Measurements from ENCODE around the gene COL5A1.

The COL5A1 gene

DNA sequence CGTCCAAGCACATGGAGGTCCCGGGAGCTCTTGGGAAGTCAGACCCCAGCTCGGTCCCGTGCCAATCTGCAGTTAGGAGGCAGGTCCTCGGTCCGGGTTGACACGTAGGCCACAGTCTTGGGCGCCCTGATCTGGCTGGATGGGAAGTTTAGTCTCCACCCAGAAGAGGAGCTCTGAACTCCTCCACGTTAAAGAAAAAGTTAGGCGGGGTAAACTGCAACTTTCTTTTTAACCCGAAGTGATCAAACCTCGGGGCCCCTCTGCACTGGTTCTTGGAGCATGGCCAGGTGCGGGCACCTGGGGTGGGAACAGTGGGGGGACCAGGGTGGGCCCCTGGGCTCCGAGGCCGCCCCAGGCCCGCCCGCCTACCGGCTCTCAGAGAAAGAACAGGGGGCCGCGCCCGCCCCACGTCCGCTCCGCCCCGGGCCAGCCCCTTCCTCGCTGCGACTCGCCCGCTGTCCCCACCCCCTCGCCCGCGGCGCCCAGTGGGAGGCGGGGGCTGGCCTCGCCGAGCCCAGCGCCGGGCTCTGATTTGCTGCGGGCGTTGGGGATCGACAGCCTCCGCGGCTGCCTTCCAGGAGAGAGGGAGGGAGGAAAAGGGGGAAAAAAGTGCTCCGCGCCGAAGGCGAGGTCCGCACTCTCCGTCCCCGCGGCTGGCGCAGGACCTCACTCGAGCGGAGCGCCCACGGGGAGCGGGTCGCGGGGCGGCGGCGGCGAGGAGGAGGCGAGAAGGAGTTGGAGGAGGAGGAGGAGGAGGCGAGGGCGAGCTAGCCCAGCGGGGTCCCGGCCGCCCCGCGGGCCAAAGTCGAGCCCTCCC lies at the start of gene COL5A1:
Gene COL5A1 (plus strand): TSS at position 631 of the 817 bp plus-strand sequence. CDS start 385 bp downstream, outside the sequence.
- no peak for DNase-seq

DNA sequence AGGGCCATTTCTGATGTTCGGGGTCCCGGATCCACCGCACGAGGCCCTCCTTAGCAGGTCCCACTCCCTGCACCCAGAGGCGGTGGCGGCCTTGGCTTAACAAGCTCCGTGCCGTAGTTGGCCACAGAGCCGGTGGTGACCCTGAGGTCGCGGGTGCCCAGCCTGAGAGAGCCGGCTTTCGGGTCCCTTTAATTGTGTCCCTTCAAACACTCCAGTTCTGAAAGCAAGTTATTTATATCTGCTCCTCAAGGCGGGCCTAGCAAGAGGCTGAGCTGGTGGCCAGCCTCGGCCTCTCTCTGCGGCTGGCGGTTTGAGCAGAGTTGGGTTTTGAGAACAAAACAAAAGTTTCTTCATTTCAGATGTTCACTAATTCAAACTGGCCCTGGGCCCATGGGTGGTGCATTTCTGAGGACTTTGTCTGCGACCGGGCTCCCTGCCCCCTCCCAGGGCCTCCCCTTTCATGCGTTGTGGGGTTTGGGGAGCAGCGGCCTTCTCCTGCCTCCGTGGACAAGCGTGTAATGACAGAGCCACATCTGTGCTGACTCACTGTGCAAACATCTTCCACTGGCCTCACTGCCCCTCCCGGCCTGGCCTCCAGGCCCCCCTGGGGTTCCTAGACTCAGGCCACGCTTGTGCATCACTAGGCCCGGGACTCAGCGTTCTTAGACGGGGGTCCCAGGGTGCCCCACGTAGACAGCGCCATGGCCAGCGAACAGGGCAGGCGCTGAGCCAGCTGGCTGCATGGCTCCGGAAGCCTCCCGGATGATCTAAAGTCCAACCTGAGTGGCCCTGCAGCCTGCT lies 49.4 kb upstream of the COL5A1 start:
- DNase-seq = no peak

DNA sequence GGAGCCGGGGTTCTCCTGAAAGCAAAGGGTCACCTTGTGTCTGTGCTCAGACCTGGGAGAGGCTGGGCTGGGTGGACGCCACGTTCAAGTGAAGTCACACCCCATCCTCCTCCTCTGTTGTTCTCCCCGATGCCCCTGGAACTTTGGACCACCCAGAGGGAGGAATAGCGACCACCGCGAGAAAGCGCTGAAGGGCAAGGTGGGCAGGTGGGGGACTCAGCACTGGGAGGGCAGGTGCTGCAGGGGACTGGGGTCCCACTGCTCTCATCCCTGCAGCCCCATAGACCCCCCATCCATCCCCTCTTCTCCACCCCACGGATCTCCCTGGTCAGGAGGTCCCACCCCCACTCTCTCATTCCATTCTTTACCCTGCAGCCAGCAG lies 48.8 kb upstream of the COL5A1 start:
- DNase-seq = no peak

DNA sequence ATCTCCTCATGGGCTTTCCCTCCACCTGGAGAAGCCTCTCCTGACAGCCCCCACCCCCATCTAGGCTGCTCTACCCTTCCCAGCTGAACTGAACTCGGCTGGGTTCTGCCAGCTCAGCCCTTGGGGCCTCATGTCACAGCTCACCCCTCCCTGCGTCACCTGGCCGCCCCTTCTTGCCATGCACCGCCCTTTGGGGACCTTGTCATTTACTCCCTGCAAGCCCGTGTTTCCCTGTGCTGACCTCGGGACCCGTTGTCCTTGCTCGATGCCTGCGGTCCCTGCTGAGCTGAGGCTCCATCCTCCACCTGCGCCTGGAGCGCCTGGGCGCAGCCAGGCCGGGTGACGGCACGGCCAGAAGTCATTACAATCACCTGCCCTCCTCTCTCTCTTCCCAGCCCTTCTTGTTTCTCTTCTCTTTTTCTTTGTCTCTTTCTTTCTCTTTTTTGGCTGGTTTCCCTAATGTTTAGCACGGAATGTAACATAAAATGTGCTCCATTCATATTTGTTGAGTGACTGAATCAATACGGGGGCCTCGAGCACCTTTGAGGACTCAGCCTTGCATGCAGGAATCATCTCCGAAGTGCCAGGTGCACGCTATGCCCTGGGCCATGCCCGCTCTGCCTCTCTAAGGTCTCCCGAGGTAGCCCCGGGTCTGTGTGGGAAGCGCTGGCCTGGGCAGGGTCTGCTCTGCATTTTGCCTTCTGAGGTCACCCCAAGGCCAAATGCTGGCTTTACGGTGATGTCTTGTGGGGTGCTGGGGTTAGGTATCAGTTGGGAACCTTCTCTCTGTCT lies 48.1 kb upstream of the COL5A1 start:
- DNase-seq = no peak

DNA sequence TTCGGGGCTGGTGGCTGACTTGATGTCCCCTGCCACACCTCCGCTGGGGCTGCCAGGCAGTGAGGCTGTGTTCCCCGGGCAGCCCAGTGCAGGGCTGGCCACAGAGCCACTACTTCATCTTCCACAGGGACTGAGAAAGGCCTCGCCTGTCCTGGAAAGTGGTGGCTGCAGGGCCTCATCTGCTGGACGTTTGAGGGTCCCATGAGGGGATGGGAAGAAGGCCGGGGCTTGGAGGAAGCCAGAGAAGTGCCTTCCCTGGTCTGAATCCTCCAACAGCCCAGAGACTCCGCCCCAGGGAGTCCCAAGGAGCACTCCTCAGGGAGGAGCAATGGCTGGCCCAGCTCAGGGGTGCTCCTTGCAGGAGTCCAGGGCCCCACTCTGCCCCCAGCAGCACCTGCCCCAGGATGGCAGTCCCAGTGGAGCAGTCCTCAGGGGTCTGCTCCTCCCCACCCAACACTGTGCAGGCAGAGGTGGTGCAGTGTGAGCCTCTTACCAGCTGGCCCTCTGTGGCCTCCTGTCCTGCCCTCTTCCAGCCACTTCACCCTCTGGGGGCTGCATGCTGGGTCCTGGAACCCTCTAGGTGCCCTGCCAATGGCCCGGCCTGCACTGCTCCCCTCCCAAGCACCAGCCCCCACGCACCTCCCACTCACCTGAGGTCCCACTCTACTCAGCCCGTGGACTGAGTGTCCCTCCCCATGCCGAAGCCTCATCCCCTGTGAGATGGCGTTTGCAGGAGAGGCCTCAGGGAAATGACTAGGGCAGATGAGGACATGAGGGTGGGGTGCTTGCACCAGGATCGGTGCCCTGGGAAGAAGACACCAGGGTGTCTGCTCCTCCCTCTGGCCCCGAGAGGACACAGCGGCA lies 47.3 kb upstream of the COL5A1 start:
- no peak for DNase-seq

DNA sequence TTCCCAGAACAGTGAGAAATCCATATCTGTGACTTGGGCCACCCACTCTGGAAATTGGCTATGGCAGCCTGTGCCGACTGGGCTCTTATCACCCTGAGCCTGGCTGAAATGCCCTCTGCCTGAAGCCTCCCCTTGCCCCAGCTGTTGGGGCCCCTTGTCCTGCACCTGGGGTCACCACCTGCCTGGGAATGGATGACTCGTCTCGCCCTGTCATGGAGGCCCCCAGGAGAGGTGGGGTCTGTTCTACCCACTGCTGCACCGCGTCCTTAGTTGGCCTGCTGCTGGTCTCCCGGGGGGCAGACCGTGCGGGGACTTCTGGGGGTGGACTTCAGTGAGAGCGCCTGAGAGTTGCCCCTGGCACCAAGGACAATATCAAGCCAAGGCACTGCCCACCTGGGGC lies 46.6 kb upstream of the COL5A1 start:
- DNase-seq = no peak

DNA sequence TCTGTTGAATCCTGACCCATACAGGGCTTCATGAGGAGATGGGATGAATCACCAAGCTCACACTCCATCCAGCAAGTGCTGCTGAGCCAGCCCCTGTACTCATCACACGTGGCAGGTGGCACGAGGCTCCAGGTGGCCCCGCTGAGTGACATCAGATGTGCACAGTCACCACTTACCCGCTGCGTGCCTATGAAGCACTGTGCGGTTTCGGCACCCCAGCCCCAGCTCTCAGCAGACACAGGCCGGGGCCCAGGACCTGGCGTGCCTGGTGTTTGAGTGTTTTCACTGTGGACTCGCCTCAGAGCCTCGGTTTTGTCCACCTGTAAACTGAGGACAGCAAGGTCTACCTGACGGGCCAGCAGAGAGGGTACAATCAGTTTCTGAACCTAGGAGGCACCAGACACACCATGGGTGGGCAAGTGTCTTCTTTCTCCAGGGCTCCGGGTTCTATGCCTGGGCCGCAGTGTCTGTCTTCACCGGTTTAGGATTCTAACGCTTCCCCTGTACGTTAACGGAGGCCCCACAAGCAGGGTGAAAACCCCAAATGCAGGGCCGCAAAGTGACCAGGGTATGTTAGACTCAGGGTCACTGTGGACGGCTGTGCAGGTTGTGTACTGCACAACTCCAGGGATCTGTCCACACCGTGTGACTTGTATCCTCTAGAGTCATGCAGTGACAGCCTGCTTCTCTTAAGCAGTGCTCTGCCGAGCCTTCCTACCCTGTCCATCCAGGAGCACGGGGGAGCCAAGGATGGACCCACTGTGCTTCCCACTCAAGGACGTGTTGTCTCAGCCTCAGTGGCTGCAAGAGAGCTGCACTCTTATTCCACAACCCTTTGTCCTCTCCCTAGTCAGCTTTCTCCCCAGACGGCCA lies 44.3 kb upstream of the COL5A1 start:
- no peak for DNase-seq

DNA sequence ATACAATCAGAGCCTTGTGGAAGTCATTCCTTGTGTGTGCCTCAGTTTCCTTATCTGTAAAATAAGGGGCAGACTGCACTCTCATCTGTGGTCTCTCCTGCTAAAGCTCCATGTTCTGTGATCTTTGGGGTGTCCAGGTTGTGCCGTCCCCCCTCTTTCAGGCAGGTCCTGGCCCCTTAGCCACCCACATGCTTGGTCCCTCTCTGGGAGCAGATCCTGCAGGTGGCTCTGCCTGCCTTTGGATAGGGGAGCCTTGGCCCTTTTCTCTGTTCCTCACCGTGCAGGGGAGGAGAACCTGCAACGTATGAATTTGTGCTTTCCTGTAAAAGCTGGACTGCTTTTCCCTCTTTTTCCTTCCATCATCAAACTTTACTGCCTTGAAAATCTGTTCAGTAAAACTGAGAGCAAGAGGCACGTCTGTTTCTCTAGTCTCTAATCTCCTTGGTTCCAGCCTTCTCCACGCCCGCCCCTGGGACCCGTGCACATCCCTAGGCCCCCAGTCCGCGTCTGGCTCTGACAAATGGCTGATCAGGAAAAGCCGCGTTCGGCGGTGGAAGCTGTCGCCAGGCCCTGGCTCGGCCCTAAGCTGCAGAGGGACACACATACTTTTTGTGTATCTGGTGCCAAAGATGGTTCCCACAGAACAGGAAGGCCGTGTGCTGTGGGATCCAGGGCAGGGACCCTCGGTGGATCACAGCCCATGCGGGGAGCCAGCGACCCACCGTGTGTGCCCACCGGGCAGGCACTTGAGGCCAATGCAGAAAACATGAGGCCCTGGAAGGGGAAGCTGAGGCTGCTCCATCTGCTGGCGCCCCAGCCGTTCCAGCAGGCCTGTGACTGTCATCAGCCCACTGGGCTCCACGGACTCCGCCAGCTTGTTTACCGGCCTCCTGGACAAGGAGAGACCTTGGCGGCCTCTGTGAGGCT lies 43.4 kb upstream of the COL5A1 start:
- DNase-seq = no peak

DNA sequence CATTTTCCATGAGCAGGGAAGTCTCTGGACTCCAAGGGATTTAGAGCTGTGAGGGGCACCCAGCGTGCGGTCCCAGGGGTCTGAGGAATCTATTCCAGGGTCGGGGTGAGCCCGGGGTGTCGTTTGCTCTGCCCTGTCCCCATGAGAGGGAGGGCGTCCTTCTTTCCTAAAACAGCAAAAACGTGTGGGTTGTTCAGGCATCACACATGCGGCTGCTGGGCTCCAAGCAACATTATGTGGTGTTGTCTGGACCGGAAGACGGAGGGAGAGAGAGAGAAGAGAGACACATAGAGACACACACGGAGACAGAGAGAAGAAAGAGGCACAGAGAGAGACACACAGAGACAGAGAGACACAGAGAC lies 42.7 kb upstream of the COL5A1 start:
- no peak for DNase-seq

DNA sequence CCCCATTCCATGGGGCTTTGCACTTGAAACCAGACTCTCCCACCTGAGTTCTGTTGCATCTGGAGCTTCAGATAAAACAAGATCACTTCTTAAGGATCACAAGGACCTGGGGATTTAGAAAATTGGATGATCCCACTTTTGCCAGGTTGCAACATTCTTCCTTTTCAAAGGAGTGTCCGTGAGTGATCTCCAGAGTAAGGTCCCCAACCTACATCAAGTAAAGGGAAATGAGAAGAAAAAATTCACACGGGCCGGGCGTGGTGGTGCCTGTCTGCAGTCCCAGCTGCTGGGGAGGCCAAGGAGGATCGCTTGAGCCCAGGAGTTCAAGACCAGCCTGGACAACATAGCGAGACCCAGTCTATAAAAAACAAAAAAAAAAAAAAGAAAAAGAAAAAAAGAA lies 41.2 kb upstream of the COL5A1 start:
- no peak for DNase-seq

DNA sequence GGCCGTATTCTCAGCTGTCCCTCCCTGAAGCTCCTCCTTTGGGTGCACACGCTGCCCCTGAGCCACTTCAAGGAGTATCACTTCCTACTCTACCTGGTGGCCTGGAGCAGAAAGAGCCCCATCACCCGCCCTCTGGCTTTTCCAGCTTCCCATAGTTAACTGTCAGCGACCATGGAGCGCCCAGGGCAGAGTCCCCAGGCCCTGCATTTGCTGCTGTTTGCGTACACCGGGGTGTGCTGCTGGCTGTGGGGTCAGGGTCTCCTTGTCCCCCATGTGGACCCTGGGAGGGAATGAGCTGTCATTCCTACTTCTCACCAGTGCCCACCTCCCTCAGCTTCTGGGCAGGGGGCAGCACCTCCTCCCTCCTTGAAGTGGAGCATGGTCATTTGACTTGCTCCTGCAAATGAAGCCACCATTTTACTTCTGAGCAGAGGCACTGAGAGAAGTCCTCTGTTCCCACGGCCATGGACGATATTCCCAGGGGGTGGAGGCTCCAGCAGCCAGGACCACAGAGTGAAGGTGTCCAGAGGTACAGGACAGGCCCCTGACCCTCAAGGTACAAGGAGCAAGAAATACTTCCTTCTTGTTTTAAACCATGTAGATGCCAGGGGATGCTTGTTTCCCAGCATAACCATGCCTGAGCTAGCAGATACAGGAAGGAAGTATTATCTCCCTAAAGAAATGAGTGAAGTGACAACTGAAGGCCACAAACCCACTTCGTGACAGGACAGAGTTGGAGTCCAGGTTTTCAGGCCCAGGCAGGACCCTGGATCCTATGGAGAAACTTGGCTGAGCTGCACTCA lies 40.6 kb upstream of the COL5A1 start:
- no peak for DNase-seq

DNA sequence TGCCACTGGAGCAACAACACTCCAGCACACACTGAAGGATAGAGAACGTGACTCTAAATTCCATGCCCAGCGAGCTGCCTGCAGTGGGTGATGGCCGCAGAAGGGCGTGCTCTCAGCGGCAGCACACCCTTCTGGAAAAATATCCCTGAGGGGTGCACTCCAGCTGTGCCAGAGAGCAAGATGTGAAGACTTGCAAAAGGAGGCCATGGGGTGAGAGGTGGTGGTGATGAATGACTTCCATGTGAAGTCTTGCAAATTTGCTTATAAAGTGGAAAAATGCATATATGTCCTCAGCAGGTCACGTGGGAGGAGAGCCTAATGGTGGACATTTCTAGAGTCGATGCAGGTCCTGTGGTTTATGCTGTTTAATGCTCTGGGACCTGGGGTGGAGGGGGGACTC lies 39.8 kb upstream of the COL5A1 start:
- DNase-seq = no peak

DNA sequence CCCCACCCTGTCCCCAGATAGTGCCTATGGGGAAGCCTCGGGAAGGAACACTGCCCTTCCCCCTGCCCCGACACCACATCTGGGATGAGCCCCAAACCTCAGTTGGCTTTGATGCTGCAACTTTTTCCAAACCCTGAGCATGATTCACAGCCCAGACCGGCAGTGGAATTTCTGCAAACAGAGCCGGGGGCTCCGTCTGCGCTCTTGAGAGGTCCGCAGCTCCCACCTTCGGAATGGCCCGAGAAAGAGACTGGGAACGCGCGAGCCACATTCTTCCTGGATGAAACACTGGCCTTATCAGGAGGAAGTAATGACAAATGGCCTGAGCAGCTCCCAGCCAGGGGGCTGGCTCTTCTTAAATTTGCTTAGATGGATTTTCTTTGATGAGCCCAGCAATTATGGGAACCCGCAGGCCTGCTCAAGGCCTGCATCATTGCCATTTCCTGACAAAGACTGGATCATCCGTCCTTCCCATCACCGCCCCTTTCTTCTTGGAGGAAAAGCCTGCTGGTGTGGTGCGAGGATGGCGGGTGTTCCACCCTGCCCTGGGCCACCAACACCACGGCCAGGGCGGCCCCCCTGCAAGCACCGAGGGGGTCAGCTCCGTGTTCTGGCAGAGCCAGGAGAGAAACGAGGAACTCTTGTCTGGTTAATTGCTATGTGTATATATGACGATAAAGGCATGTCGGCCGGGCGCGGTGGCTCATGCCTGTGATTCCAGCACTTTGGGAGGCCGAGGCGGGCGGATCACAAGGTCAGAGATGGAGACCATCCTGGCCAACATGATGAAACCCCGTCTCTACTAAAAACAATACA lies 38.8 kb upstream of the COL5A1 start:
- DNase-seq = no peak

DNA sequence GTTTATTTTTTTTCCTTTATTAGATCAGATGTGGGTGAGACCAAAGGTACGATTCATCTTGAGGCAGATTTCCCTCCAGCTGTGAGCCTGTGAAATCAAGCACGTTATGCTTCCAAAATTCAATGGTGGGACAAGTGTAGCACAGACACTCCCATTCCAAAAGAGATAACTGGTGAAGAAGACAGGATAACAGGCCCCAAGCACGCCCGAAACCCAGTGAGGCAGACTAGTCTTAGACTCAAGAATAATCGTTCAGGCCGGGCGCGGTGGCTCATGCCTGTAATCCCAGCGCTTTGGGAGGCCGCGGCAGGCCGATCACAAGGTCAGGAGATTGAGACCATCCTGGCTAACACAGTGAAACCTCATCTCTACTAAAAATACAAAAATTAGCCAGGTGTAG lies 36.8 kb upstream of the COL5A1 start:
- DNase-seq = no peak

DNA sequence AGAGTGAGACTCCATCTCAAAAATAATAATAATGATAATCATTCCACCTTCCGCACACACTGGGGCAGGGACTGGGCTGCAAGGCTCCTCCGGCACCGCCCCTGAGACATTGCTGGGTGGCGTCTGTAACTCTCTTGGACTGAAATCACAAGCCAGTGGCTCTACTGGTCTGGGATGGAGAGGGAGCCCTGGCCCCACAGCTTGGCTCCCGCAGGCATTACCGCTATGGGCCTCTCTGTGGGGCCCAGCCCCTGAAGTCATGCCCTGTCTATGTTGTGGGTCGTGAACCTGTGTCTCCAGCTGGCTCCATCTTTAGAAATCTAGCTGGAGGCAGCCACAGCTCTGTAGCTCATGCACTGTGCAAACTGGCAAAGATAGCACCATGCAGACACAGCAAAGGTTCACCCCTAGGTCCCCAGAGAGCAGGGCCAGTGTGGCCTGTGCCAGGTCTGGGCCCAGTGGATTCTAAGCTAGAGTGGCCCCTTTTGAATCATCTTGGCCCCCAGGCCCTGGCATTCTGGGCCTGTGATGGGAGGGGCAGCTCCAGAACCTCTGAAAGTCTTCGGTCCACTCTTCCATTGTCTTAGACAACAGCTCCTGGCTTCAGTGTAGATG lies 36.1 kb upstream of the COL5A1 start:
- no peak for DNase-seq

DNA sequence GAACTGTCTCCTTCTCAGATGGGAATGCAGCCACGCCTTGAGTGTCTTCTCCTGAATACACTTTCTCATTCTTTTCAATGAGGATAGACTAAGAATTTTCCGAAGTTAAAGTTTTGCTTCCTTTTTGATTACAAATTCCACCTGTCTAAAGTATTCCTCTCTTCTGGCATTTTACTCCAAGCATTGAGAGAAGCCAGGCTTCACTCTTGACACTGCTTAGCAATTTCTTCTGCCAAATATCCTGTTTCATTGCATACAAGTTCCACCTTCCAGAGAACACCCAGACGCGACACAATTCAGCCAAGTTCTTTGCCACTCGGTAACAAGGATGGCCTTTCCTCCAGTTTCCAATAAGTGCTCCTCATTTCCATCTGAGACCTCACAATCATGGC lies 35.6 kb upstream of the COL5A1 start:
- no peak for DNase-seq

DNA sequence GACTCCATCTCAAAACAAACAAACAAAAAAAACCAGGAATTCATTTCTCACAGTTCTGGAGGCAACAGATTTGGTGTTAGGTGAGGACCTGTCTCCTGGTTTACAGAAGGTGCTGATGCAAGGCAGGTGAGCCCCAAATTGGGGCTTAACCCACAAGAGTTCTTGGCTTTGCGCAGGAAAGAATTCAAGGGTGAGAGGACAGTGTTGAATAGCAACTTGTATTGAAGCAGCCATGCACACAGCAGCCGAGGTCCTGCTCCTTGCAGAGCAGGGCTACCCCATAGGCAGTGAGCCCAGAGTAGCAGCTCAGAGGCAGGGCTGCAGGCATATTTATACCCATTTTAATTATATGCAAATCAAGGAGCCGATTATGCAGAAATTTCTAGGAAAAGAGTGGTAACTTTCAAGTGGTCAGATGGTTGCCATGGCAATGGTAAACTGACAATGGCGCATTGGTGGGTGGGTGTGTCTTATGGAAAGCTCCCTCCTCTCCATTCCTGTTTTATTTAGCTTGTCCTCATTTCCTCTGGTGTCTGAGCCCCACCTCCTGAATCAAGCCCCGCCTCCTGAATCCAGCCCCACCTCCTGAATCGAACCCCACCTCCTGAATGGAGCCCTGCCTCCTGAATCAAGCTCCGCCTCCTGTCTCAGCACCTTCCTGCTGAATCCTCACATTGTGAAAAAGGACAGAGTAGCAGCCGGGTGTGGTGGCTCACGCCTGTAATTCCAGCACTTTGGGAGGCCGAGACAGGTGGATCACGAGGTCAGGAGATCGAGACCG lies 34.5 kb upstream of the COL5A1 start:
- DNase-seq = no peak
